Measurements from ENCODE around the gene LRRC49. TPM values are rescaled to one million over a fixed set of nuclear protein-coding genes. Genes with fewer than 3 reads are reported as not detected.
"Not testable (repeated sequence)": the region's sequence is repeated elsewhere in the genome, so short reads cannot be mapped to it uniquely, and the experiment has no call there.

The LRRC49 gene
- total RNA-seq, 1 donor, result 18.1 TPM

DNA sequence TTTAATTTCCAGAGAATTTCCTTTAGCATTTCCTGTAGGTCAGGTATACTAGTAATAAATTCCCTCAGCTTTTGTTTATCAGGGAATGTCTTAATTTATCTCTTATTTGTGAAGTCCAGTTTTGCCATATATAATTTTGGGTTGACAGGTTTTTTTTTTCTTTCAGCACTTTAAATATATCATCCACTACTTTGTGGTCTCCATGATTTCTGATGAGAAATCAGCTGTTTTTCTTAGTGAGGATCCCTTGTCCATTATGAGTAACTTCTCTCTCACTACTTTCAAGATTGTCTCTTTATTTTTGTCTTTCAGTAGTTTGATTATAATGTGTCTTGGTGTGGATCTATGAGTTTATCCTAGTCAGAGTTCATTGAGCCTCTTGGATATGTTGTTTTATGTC lies 105.7 kb downstream of the LRRC49 start:
- no peaks in the 10 kb centered on the region for H3K79me2 ChIP-seq (ENCODE audit: insufficient read depth, low read length)
- no peak overlapping the region for H3K4me2 ChIP-seq (ENCODE audit: insufficient read depth, low read length)
- peaks cover 10% of the 10 kb centered on the region for H3K4me1 ChIP-seq (ENCODE audit: insufficient read depth, low read length)
- H4K20me1 ChIP-seq (ENCODE audit: insufficient read depth, low read length), result no peaks in the 10 kb centered on the region
- no peaks in the 10 kb centered on the region for H3K36me3 ChIP-seq (ENCODE audit: insufficient read depth, low read length)
- H3K4me3 ChIP-seq (ENCODE audit: insufficient read depth, low read length), result no peak overlapping the region
- no peak for DNase-seq (ENCODE audit: insufficient read length, low spot score, missing footprints)
- no peaks in the 10 kb centered on the region for H3K9me3 ChIP-seq (ENCODE audit: low read depth, low read length)
- TF ChIP-seq CTCF (IDR thresholded peaks at IDR 0.05; ENCODE audit: extremely low read depth, low read depth, low read length), result no peak
- H3K27ac ChIP-seq (ENCODE audit: low read depth, low read length), result no peak overlapping the region
- no peaks in the 10 kb centered on the region for H3K27me3 ChIP-seq (ENCODE audit: insufficient read depth, low read length)
- no peak overlapping the region for H2AFZ ChIP-seq (ENCODE audit: low read length)

DNA sequence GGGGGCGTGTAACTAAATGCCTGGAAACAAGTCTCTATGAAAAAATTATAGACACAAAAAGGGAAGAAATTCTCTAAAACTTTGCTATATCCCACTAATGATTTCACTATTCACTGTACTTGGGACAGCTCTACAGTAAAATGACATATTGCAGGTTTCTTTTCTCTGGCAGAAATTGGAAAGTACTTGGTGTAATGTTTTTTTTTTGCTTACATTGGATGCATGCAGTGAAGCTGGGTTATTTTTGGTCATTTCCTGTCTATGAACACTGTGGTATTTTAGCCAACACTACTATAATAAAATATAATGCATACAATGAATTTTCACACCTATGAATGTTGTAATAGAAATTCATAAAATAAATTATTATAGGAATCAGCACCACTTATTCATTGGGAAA lies 109.7 kb downstream of the LRRC49 start:
- Histone ChIP-seq H3K4me1 (ENCODE audit: insufficient read depth, low read length) (peaks cover 15% of the 10 kb centered on the region), H3K36me3 (ENCODE audit: insufficient read depth, low read length) (no peaks in the 10 kb centered on the region), H3K79me2 (ENCODE audit: insufficient read depth, low read length) (no peaks in the 10 kb centered on the region), H4K20me1 (ENCODE audit: insufficient read depth, low read length) (no peaks in the 10 kb centered on the region), H3K9me3 (ENCODE audit: low read depth, low read length) (no peaks in the 10 kb centered on the region), H3K27me3 (ENCODE audit: insufficient read depth, low read length) (no peaks in the 10 kb centered on the region), H2AFZ (ENCODE audit: low read length) (no peak overlapping the region), H3K4me3 (ENCODE audit: insufficient read depth, low read length) (no peak overlapping the region), H3K27ac (ENCODE audit: low read depth, low read length) (no peak overlapping the region), H3K4me2 (ENCODE audit: insufficient read depth, low read length) (no peak overlapping the region)
- DNase-seq (ENCODE audit: insufficient read length, low spot score, missing footprints), result no peak
- TF ChIP-seq CTCF (IDR thresholded peaks at IDR 0.05; ENCODE audit: extremely low read depth, low read depth, low read length), result no peak

GRCh38 chr15:71003319-71003718 lies 110.7 kb downstream of the LRRC49 start:
- no peaks in the 10 kb centered on the region for H3K27me3 ChIP-seq (ENCODE audit: insufficient read depth, low read length)
- DNase-seq (ENCODE audit: insufficient read length, low spot score, missing footprints), result peak; percentile 14
- H3K4me3 ChIP-seq (ENCODE audit: insufficient read depth, low read length), result no peak overlapping the region
- H3K4me2 ChIP-seq (ENCODE audit: insufficient read depth, low read length), result no peak overlapping the region
- H3K27ac ChIP-seq (ENCODE audit: low read depth, low read length), result peak overlapping the region; percentile 24
- H4K20me1 ChIP-seq (ENCODE audit: insufficient read depth, low read length), result no peaks in the 10 kb centered on the region
- no peak overlapping the region for H2AFZ ChIP-seq (ENCODE audit: low read length)
- H3K79me2 ChIP-seq (ENCODE audit: insufficient read depth, low read length), result no peaks in the 10 kb centered on the region
- TF ChIP-seq CTCF (IDR thresholded peaks at IDR 0.05; ENCODE audit: extremely low read depth, low read depth, low read length), result no peak
- no peaks in the 10 kb centered on the region for H3K9me3 ChIP-seq (ENCODE audit: low read depth, low read length)
- H3K4me1 ChIP-seq (ENCODE audit: insufficient read depth, low read length), result peaks cover 15% of the 10 kb centered on the region
- H3K36me3 ChIP-seq (ENCODE audit: insufficient read depth, low read length), result no peaks in the 10 kb centered on the region

GRCh38 chr15:71004506-71004905 lies 111.9 kb downstream of the LRRC49 start:
- not testable (repeated sequence) for H3K27me3 ChIP-seq (ENCODE audit: insufficient read depth, low read length); H3K36me3 ChIP-seq (ENCODE audit: insufficient read depth, low read length); H3K79me2 ChIP-seq (ENCODE audit: insufficient read depth, low read length); H3K4me3 ChIP-seq (ENCODE audit: insufficient read depth, low read length); H4K20me1 ChIP-seq (ENCODE audit: insufficient read depth, low read length); DNase-seq (ENCODE audit: insufficient read length, low spot score, missing footprints); H3K4me2 ChIP-seq (ENCODE audit: insufficient read depth, low read length); H3K27ac ChIP-seq (ENCODE audit: low read depth, low read length); H3K9me3 ChIP-seq (ENCODE audit: low read depth, low read length); H2AFZ ChIP-seq (ENCODE audit: low read length)
- peaks cover 15% of the 10 kb centered on the region for H3K4me1 ChIP-seq (ENCODE audit: insufficient read depth, low read length)

Measured in osteoblast (primary cell).